Testis (tissue), 2 donors: ENCODE data around the gene KIF5C.

Experiments used
- CTCF ChIP-seq, 3 experiments: fragments of 450-650 bp in 2 of 3; fragments of 200-600 bp in 1 of 3; sonication (generic) in 1 of 3; IDR thresholded peaks; one replicate each; pipeline ENCODE4 v1.5.1; 2016 to 2019; ENCODE audit warnings: antibody characterized with exemption in 3 of 3, mild to moderate bottlenecking in 2 of 3, moderate library complexity in 1 of 3
- POLR2A ChIP-seq: fragments of 450-650 bp; IDR thresholded peaks from one replicate; pipeline ENCODE4 v1.6.1; 2017; ENCODE audit warnings: antibody characterized with exemption, mild to moderate bottlenecking, moderate library complexity

GRCh38 chr2:148917431-148917830 lies 42.4 kb downstream of the KIF5C start:
- TF ChIP-seq CTCF (IDR thresholded peaks at IDR 0.05) (no peak), POLR2A (no peak)
